Measurements from ENCODE around the gene LILRB5. TPM values are rescaled to one million over a fixed set of nuclear protein-coding genes. Genes with fewer than 3 reads are reported as not detected.

Gene LILRB5
- total and polyA plus RNA-seq, 11 donors, result 1.4 to 22.2 (median 3.9) TPM

- no peak for TF ChIP-seq CTCF (IDR thresholded peaks at IDR 0.05)
- peak overlapping the region; percentile 34 to 82 (median 72) for H3K4me3 ChIP-seq
- 69 to 75% (median 71%) methylated on average over 13 of the region's 13 CpGs for WGBS, 4 donors
- H3K36me3 ChIP-seq, result peaks cover 2 to 59% (median 51%) of the 10 kb centered on the region in 9 donors
- intact Hi-C loops (cut with DNase I), result loop anchor here in 1 of 10 donors (5.0 kb wide), 1 partner anchor 35 kb away; no protein-coding TSS in a partner anchor
- ATAC-seq (no peak), DNase-seq (no peak)
- peak overlapping the region in 5 of 12 donors; percentile 87 to 96 (median 92) for H3K27ac ChIP-seq
- H3K27me3 ChIP-seq, result no peaks in the 10 kb centered on the region
- no peaks in the 10 kb centered on the region for H3K9me3 ChIP-seq
- H3K4me1 ChIP-seq, result peaks cover 19 to 66% (median 49%) of the 10 kb centered on the region in 12 donors
These were observed 55.1 kb downstream of the LILRB5 start for GRCh38 chr19:54201980-54202379.

- 1 to 3% (median 2%) methylated on average over 22 to 28 of the region's 28 CpGs for WGBS, 4 donors
- DNase-seq (no peak), ATAC-seq (no peak)
- intact Hi-C loops (cut with DNase I), result loop anchor here in 1 of 10 donors (5.0 kb wide), 1 partner anchor 34 kb away; no protein-coding TSS in a partner anchor
- Histone ChIP-seq H3K9me3 (no peaks in the 10 kb centered on the region), H3K4me1 (peaks cover 19 to 60% (median 45%) of the 10 kb centered on the region in 12 donors), H3K27ac (peak overlapping the region; percentile 76 to 97 (median 91)), H3K4me3 (peak overlapping the region; percentile 34 to 82 (median 72)), H3K36me3 (peaks cover 2 to 51% (median 43%) of the 10 kb centered on the region in 9 donors), H3K27me3 (no peaks in the 10 kb centered on the region)
- TF ChIP-seq CTCF (IDR thresholded peaks at IDR 0.05) (no peak), POLR2A (IDR thresholded peaks at IDR 0.05) (no peak)
These were observed 55.8 kb downstream of the LILRB5 start for GRCh38 chr19:54201172-54201701.

Small RNA genes within 50 kb of the gene (microRNA-seq; reads per million reads assigned to microRNA genes)
- 0 reads per million in 4 donors for gene MIR4752

Other genes starting within 250 kb of the LILRB5 start
- 1 to 10 TPM in 1 of 9 donors, under 1 TPM in 2, not detected in 6; 0.49 to 1.3 (median 0.86) TPM for gene VSTM1, start 193.4 kb downstream of the LILRB5 start, total RNA-seq
- gene VSTM1, start 193.4 kb downstream of the LILRB5 start, polyA plus RNA-seq, result not detected
- not detected for gene TARM1, start 175.9 kb downstream of the LILRB5 start, total RNA-seq
- gene TARM1, start 175.9 kb downstream of the LILRB5 start, polyA plus RNA-seq, result not detected
- gene OSCAR, start 156.5 kb downstream of the LILRB5 start, total RNA-seq, result 1 to 10 TPM in 3 of 9 donors, under 1 TPM in 5, not detected in 1; 0.35 to 9.8 (median 0.68) TPM
- 1 to 10 TPM in 1 of 2 donors, under 1 TPM in 1; 0.38 to 1.0 TPM for gene OSCAR, start 156.5 kb downstream of the LILRB5 start, polyA plus RNA-seq
- 100 to 1,000 TPM in 7 of 9 donors, 10 to 100 TPM in 2; 32.2 to 501 (median 299) TPM for gene NDUFA3, start 154.4 kb downstream of the LILRB5 start, total RNA-seq
- 1,000 to 10,000 TPM in 1 of 2 donors, 100 to 1,000 TPM in 1; 154 to 1,519 TPM for gene NDUFA3, start 154.4 kb downstream of the LILRB5 start, polyA plus RNA-seq
- 10 to 100 TPM in 8 of 9 donors, 1 to 10 TPM in 1; 9.6 to 23.1 (median 12.5) TPM for gene TFPT, start 141.6 kb downstream of the LILRB5 start, total RNA-seq
- gene TFPT, start 141.6 kb downstream of the LILRB5 start, polyA plus RNA-seq, result 10 to 100 TPM; 26.0 to 26.5 TPM
- 10 to 100 TPM; 30.0 to 58.4 (median 37.8) TPM for gene PRPF31, start 141.5 kb downstream of the LILRB5 start, total RNA-seq
- 10 to 100 TPM; 42.0 to 57.6 TPM for gene PRPF31, start 141.5 kb downstream of the LILRB5 start, polyA plus RNA-seq
- 10 to 100 TPM; 12.6 to 28.2 (median 18.5) TPM for gene CNOT3, start 119.5 kb downstream of the LILRB5 start, total RNA-seq
- 10 to 100 TPM; 14.2 to 18.1 TPM for gene CNOT3, start 119.5 kb downstream of the LILRB5 start, polyA plus RNA-seq
- 1 to 10 TPM; 5.4 to 8.7 (median 6.8) TPM for gene LENG1, start 97.6 kb downstream of the LILRB5 start, total RNA-seq
- gene LENG1, start 97.6 kb downstream of the LILRB5 start, polyA plus RNA-seq, result 10 to 100 TPM; 14.4 to 18.6 TPM
- gene TMC4, start 84.1 kb downstream of the LILRB5 start, total RNA-seq, result 1 to 10 TPM in 7 of 9 donors, under 1 TPM in 1, not detected in 1; 0.58 to 4.5 (median 2.1) TPM
- gene TMC4, start 84.1 kb downstream of the LILRB5 start, polyA plus RNA-seq, result 1 to 10 TPM; 1.2 to 3.6 TPM
- 10 to 100 TPM; 11.3 to 37.3 (median 19.6) TPM for gene MBOAT7, start 67.7 kb downstream of the LILRB5 start, total RNA-seq
- 10 to 100 TPM in 1 of 2 donors, 1 to 10 TPM in 1; 9.8 to 25.6 TPM for gene MBOAT7, start 67.7 kb downstream of the LILRB5 start, polyA plus RNA-seq
- 10 to 100 TPM; 13.2 to 48.9 (median 23.5) TPM for gene TSEN34, start 66.0 kb downstream of the LILRB5 start, total RNA-seq
- gene TSEN34, start 66.0 kb downstream of the LILRB5 start, polyA plus RNA-seq, result 10 to 100 TPM; 10.2 to 35.1 TPM
- 100 to 1,000 TPM; 551 to 937 (median 684) TPM for gene RPS9, start 56.4 kb downstream of the LILRB5 start, total RNA-seq
- gene RPS9, start 56.4 kb downstream of the LILRB5 start, polyA plus RNA-seq, result 1,000 to 10,000 TPM; 1,306 to 2,068 TPM
- gene LILRB3, start 34.3 kb downstream of the LILRB5 start, total RNA-seq, result 10 to 100 TPM in 2 of 9 donors, 1 to 10 TPM in 6, under 1 TPM in 1; 0.54 to 31.4 (median 3.8) TPM
- 1 to 10 TPM; 1.3 to 3.7 TPM for gene LILRB3, start 34.3 kb downstream of the LILRB5 start, polyA plus RNA-seq
- gene LILRA6, start 14.5 kb downstream of the LILRB5 start, total RNA-seq, result 10 to 100 TPM in 1 of 9 donors, 1 to 10 TPM in 4, under 1 TPM in 4; 0.44 to 20.9 (median 1.3) TPM
- 1 to 10 TPM; 1.0 to 1.7 TPM for gene LILRA6, start 14.5 kb downstream of the LILRB5 start, polyA plus RNA-seq
- 10 to 100 TPM in 2 of 9 donors, 1 to 10 TPM in 6, under 1 TPM in 1; 0.83 to 43.6 (median 1.7) TPM for gene LILRB2, start 23.8 kb upstream of the LILRB5 start, total RNA-seq
- gene LILRB2, start 23.8 kb upstream of the LILRB5 start, polyA plus RNA-seq, result 1 to 10 TPM; 1.2 to 2.7 TPM
- 10 to 100 TPM in 1 of 9 donors, 1 to 10 TPM in 6, under 1 TPM in 1, not detected in 1; 0.27 to 16.2 (median 1.5) TPM for gene LILRA5, start 55.9 kb upstream of the LILRB5 start, total RNA-seq
- gene LILRA5, start 55.9 kb upstream of the LILRB5 start, polyA plus RNA-seq, result 1 to 10 TPM in 1 of 2 donors, under 1 TPM in 1; 0.19 to 4.7 TPM
- not detected for gene LILRA4, start 81.9 kb upstream of the LILRB5 start, total RNA-seq
- gene LILRA4, start 81.9 kb upstream of the LILRB5 start, polyA plus RNA-seq, result not detected
- 100 to 1,000 TPM in 1 of 9 donors, 10 to 100 TPM in 1, 1 to 10 TPM in 7; 3.5 to 102 (median 5.4) TPM for gene LAIR1, start 107.7 kb upstream of the LILRB5 start, total RNA-seq
- 1 to 10 TPM; 2.9 to 5.3 TPM for gene LAIR1, start 107.7 kb upstream of the LILRB5 start, polyA plus RNA-seq
- gene TTYH1, start 158.2 kb upstream of the LILRB5 start, total RNA-seq, result 1 to 10 TPM in 5 of 9 donors, under 1 TPM in 4; 0.46 to 6.9 (median 1.1) TPM
- gene TTYH1, start 158.2 kb upstream of the LILRB5 start, polyA plus RNA-seq, result 1 to 10 TPM in 1 of 2 donors, under 1 TPM in 1; 0.85 to 1.8 TPM
- gene LENG8, start 191.9 kb upstream of the LILRB5 start, total RNA-seq, result 10 to 100 TPM; 23.6 to 82.9 (median 58.8) TPM
- gene LENG8, start 191.9 kb upstream of the LILRB5 start, polyA plus RNA-seq, result 10 to 100 TPM; 35.2 to 93.9 TPM
- 1 to 10 TPM; 1.5 to 4.1 (median 2.4) TPM for gene LENG9, start 206.5 kb upstream of the LILRB5 start, total RNA-seq
- 1 to 10 TPM; 1.4 to 2.1 TPM for gene LENG9, start 206.5 kb upstream of the LILRB5 start, polyA plus RNA-seq
- gene CDC42EP5, start 216.0 kb upstream of the LILRB5 start, total RNA-seq, result 10 to 100 TPM in 5 of 9 donors, 1 to 10 TPM in 4; 5.6 to 16.3 (median 11.4) TPM
- gene CDC42EP5, start 216.0 kb upstream of the LILRB5 start, polyA plus RNA-seq, result 1 to 10 TPM; 7.1 to 8.7 TPM
- 1 to 10 TPM in 1 of 9 donors, not detected in 8; 2.4 TPM for gene LAIR2, start 245.6 kb upstream of the LILRB5 start, total RNA-seq
- gene LAIR2, start 245.6 kb upstream of the LILRB5 start, polyA plus RNA-seq, result not detected

Measured in heart left ventricle (tissue), 16 donors.